Natural killer cell (primary cell): ENCODE results near the gene ATP5PB. TPM values are rescaled to one million over a fixed set of nuclear protein-coding genes. Genes with fewer than 3 reads are reported as not detected.

Source experiments
- ATAC-seq, 3 donors: fragments of 150-1000 bp in 2 of 3; fragments of 200-7000 bp in 1 of 3; cut with Tn5 transposase; 1 replicate in 1 of 3; 2 replicates in 2 of 3; pipeline ENCODE4 v1.10.0; 2021; ENCODE audit warnings: mild to moderate bottlenecking in 2 of 3, moderate library complexity in 2 of 3
- DNase-seq, 2 donors: peaks; one replicate each; pipeline versions ENCODE4 v3.0.0 to v3.0.0-alpha.2; 2013 to 2021; ENCODE audit warnings: mixed read lengths in 1 of 2
- H3K27ac ChIP-seq: one replicate; pipeline ENCODE4 v1.5.1; 2013; ENCODE audit warnings: mild to moderate bottlenecking, low read length
- H3K27me3 ChIP-seq: one replicate; pipeline ENCODE4 v1.6.1; 2013; ENCODE audit warnings: low read length; ENCODE audit not compliant: control insufficient read depth, insufficient read depth
- H3K36me3 ChIP-seq: one replicate; pipeline ENCODE4 v1.6.1; 2013; ENCODE audit warnings: low read length; ENCODE audit not compliant: control insufficient read depth, insufficient read depth
- H3K4me1 ChIP-seq: one replicate; pipeline ENCODE4 v1.6.1; 2013; ENCODE audit warnings: low read length; ENCODE audit not compliant: control insufficient read depth, insufficient read depth
- H3K4me3 ChIP-seq: one replicate; pipeline ENCODE4 v1.5.1; 2013; ENCODE audit warnings: low read length
- H3K9me3 ChIP-seq: one replicate; pipeline ENCODE4 v1.6.1; 2013; ENCODE audit warnings: low read length; ENCODE audit not compliant: control insufficient read depth, insufficient read depth
- H3K27ac Mint-ChIP-seq, 2 donors: one replicate each; pipeline ENCODE4 v1.8.0; 2022; ENCODE audit warnings: mild to moderate bottlenecking in 2 of 2, mixed read lengths in 2 of 2, moderate library complexity in 1 of 2
- H3K27me3 Mint-ChIP-seq, 2 donors: one replicate each; pipeline ENCODE4 v1.8.0; 2022; ENCODE audit warnings: low read depth in 2 of 2, mixed read lengths in 2 of 2
- H3K36me3 Mint-ChIP-seq: one replicate; pipeline ENCODE4 v1.8.0; 2022; ENCODE audit warnings: mixed read lengths
- H3K4me1 Mint-ChIP-seq, 2 donors: one replicate each; pipeline ENCODE4 v1.8.0; 2022; ENCODE audit warnings: mixed read lengths in 2 of 2
- H3K4me3 Mint-ChIP-seq: one replicate; pipeline ENCODE4 v1.8.0; 2022; ENCODE audit warnings: mild to moderate bottlenecking, moderate library complexity, mixed read lengths
- H3K9me3 Mint-ChIP-seq, 2 donors: one replicate each; pipeline ENCODE4 v1.8.0; 2022; ENCODE audit warnings: mixed read lengths in 2 of 2
- WGBS: methylation state at CpG from one replicate; pipeline ENCODE4 v1.1.7; 2013; ENCODE audit warnings: missing lambda C conversion rate; ENCODE audit not compliant: insufficient coverage; 5-methylcytosine and 5-hydroxymethylcytosine counted together
- intact Hi-C: fragments of 100-400 bp; cut with micrococcal nuclease; formaldehyde crosslinking; loops from one replicate; pipeline ENCODE4 v1.14.2; 2022
- total RNA-seq, 4 donors: library from RNA; stranded (reverse); fragments of 120-200 nt in 1 of 4; gene quantifications; one replicate each; pipeline versions ENCODE4 v1.2.3 to v1.2.4, GENCODE V29; 2013 to 2022
- TF ChIP-seq, protein P1 (sequence below): fragments of 200-600 bp; IDR thresholded peaks from one replicate; pipeline ENCODE4 v1.8.0; 2022; ENCODE audit warnings: antibody characterized with exemption

Gene ATP5PB
- total RNA-seq, 3 donors from 2014 or later (not counting 1 experiment from before 2014, with no cell fraction given), result 105 to 115 (median 105) TPM

DNA sequence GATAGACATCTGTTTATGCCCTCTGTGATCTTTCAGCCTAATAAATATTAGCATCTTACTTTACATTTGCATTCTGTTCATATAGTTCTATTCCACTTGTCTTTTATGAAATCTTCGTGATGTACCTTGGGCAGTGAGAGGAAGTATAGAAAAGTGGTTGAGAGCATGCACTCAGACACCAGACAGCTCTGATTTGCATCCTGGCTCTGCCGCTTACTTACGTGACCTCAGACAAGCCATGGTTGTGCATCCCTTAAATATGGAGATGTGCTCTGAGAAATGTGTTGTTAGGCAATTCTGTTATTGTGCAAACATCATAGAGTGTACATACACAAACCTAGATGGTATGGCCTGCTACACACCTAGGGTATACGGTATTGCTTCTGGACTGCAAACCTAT is 44.7 kb upstream of the ATP5PB start:
- WGBS, result 63% methylated on average over 4 of the region's 4 CpGs
- peaks cover 20 to 26% of the 10 kb centered on the region in 2 donors for H3K27me3 Mint-ChIP-seq
- no peak for ATAC-seq

DNA sequence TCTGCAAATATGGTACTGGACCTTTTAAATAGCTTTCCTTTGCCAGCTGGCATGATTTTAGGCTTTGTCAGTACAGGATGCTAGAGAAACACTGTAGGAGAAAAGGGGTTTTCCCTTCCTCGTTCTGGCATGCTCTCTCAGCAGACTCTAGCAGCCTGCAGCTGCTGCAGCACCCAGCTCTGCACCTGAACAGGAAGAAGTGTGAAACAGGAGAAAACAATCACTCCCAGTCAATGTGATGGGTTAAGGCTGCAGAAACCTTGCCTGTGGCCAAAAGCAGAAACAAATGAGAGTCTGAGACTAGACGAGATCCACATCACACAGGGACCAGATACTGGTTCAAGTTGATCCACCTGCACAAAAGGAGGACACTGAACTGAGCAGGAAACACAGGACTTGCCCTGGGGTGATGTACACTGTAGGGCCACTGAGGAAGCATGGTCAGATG is 42.9 kb upstream of the ATP5PB start:
- Mint-ChIP-seq H3K36me3 (no peaks in the 10 kb centered on the region), H3K9me3 (no peaks in the 10 kb centered on the region), H3K27me3 (peaks cover 19 to 25% of the 10 kb centered on the region in 2 donors), H3K27ac (no peak overlapping the region), H3K4me1 (no peaks in the 10 kb centered on the region), H3K4me3 (no peak overlapping the region)
- WGBS, result 4% methylated on average over 1 of the region's 2 CpGs
- peak in 1 of 2 donors; percentile 80 for DNase-seq
- H3K4me1 ChIP-seq, result no peaks in the 10 kb centered on the region
- H3K36me3 ChIP-seq, result no peaks in the 10 kb centered on the region
- H3K9me3 ChIP-seq, result no peaks in the 10 kb centered on the region
- no peak overlapping the region for H3K4me3 ChIP-seq
- peak in 1 of 3 donors; percentile 55 for ATAC-seq
- intact Hi-C loops, result loop anchor here (10.0 kb wide), 1 partner anchor 372 kb away; no protein-coding TSS in a partner anchor
- TF ChIP-seq, protein P1, sequence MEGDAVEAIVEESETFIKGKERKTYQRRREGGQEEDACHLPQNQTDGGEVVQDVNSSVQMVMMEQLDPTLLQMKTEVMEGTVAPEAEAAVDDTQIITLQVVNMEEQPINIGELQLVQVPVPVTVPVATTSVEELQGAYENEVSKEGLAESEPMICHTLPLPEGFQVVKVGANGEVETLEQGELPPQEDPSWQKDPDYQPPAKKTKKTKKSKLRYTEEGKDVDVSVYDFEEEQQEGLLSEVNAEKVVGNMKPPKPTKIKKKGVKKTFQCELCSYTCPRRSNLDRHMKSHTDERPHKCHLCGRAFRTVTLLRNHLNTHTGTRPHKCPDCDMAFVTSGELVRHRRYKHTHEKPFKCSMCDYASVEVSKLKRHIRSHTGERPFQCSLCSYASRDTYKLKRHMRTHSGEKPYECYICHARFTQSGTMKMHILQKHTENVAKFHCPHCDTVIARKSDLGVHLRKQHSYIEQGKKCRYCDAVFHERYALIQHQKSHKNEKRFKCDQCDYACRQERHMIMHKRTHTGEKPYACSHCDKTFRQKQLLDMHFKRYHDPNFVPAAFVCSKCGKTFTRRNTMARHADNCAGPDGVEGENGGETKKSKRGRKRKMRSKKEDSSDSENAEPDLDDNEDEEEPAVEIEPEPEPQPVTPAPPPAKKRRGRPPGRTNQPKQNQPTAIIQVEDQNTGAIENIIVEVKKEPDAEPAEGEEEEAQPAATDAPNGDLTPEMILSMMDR, result no peak
- H3K27me3 ChIP-seq, result no peaks in the 10 kb centered on the region
- H3K27ac ChIP-seq, result no peak overlapping the region

More for the DNA sequence above, 44.7 kb upstream of the ATP5PB start:
- H3K27me3 ChIP-seq, result no peaks in the 10 kb centered on the region
- Mint-ChIP-seq H3K27ac (no peak overlapping the region), H3K4me1 (peaks cover 6 to 7% of the 10 kb centered on the region in 2 donors), H3K9me3 (no peaks in the 10 kb centered on the region), H3K36me3 (no peaks in the 10 kb centered on the region), H3K4me3 (no peak overlapping the region)
- no peak overlapping the region for H3K4me3 ChIP-seq
- H3K27ac ChIP-seq, result no peak overlapping the region
- no peaks in the 10 kb centered on the region for H3K9me3 ChIP-seq
- intact Hi-C loops, result loop anchor here (10.0 kb wide), 1 partner anchor 370 kb away; no protein-coding TSS in a partner anchor
- no peaks in the 10 kb centered on the region for H3K4me1 ChIP-seq
- no peaks in the 10 kb centered on the region for H3K36me3 ChIP-seq
- DNase-seq, result no peak
- TF ChIP-seq, protein P1, result no peak

DNA sequence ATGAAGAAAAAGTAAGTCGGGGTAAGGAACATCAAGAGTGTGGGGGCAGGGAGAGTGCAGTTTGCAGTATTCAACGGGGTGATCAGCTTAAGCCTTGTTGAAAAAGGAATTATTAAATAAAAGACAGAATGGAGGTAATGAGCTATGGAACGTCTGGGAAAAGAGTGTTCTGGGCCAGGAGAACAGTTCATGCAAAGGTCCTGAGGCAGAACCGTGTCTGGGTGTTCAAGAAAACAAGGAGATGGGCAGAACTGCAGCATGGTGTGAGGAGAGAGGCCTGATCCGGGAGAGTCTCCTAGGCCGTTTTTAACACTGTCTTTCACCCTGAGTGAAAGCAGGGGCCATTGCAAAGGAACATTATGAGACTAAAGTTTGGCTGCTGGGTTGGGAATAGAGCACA is 42.0 kb upstream of the ATP5PB start:
- no peak for DNase-seq
- no peaks in the 10 kb centered on the region for H3K4me1 ChIP-seq
- WGBS, result 77% methylated on average over 6 of the region's 6 CpGs
- H3K27me3 ChIP-seq, result no peaks in the 10 kb centered on the region
- no peaks in the 10 kb centered on the region for H3K36me3 Mint-ChIP-seq
- no peak overlapping the region for H3K27ac ChIP-seq
- no peaks in the 10 kb centered on the region for H3K9me3 Mint-ChIP-seq
- no peaks in the 10 kb centered on the region for H3K36me3 ChIP-seq
- no peaks in the 10 kb centered on the region for H3K9me3 ChIP-seq
- H3K4me3 ChIP-seq, result no peak overlapping the region
- peaks cover 17 to 19% of the 10 kb centered on the region in 2 donors for H3K27me3 Mint-ChIP-seq
- no peak overlapping the region for H3K4me3 Mint-ChIP-seq
- intact Hi-C loops, result loop anchor here (10.0 kb wide), 1 partner anchor 372 kb away; no protein-coding TSS in a partner anchor
- TF ChIP-seq, protein P1, result no peak
- ATAC-seq, result no peak
- H3K27ac Mint-ChIP-seq, result no peak overlapping the region
- no peaks in the 10 kb centered on the region for H3K4me1 Mint-ChIP-seq

DNA sequence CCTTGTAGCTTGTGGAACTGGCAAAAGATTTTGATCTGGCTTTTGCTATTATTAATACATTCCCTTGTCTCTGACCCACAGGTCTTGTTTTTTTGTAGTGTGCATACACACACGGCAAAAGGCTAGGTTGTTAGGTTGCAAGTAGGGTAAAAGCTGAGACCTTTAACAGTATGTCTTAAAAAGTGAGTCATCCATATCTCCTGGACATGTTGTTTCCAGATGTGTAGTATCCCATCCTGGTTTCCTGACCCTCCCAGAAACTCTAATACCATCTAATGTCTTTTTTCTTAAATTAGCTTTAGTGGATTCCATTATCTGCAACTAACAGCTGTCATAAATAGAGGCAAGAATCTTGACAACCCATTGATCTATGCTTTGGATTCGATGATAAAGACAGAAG is 36.4 kb upstream of the ATP5PB start:
- Mint-ChIP-seq H3K27ac (no peak overlapping the region), H3K27me3 (peaks cover 0 to 9% of the 10 kb centered on the region in 2 donors), H3K4me1 (no peaks in the 10 kb centered on the region), H3K4me3 (no peak overlapping the region), H3K36me3 (no peaks in the 10 kb centered on the region), H3K9me3 (no peaks in the 10 kb centered on the region)
- Histone ChIP-seq H3K4me3 (no peak overlapping the region), H3K9me3 (no peaks in the 10 kb centered on the region), H3K36me3 (no peaks in the 10 kb centered on the region), H3K27me3 (no peaks in the 10 kb centered on the region), H3K4me1 (no peaks in the 10 kb centered on the region), H3K27ac (no peak overlapping the region)
- no peak for ATAC-seq
- no CpG with 5 or more reads among the region's 2 CpGs for WGBS
- TF ChIP-seq, protein P1, result no peak
- no peak for DNase-seq
- intact Hi-C loops, result no loop called here
